ENCODE data around the gene TEX50. TPM values are rescaled to one million over a fixed set of nuclear protein-coding genes. Genes with fewer than 3 reads are reported as not detected.

Gene TEX50
- total and polyA plus RNA-seq, 2 experiments from 2014 or later: not detected

- no peak for TF ChIP-seq ZNF462 (CRISPR knock-in tag; IDR thresholded peaks at IDR 0.05)
- TF ChIP-seq, protein P1, sequence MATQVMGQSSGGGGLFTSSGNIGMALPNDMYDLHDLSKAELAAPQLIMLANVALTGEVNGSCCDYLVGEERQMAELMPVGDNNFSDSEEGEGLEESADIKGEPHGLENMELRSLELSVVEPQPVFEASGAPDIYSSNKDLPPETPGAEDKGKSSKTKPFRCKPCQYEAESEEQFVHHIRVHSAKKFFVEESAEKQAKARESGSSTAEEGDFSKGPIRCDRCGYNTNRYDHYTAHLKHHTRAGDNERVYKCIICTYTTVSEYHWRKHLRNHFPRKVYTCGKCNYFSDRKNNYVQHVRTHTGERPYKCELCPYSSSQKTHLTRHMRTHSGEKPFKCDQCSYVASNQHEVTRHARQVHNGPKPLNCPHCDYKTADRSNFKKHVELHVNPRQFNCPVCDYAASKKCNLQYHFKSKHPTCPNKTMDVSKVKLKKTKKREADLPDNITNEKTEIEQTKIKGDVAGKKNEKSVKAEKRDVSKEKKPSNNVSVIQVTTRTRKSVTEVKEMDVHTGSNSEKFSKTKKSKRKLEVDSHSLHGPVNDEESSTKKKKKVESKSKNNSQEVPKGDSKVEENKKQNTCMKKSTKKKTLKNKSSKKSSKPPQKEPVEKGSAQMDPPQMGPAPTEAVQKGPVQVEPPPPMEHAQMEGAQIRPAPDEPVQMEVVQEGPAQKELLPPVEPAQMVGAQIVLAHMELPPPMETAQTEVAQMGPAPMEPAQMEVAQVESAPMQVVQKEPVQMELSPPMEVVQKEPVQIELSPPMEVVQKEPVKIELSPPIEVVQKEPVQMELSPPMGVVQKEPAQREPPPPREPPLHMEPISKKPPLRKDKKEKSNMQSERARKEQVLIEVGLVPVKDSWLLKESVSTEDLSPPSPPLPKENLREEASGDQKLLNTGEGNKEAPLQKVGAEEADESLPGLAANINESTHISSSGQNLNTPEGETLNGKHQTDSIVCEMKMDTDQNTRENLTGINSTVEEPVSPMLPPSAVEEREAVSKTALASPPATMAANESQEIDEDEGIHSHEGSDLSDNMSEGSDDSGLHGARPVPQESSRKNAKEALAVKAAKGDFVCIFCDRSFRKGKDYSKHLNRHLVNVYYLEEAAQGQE (IDR thresholded peaks at IDR 0.05; ENCODE audit: unreplicated experiment): no peak
- no peak for TF ChIP-seq ZNF114 (CRISPR knock-in tag; IDR thresholded peaks at IDR 0.05)
- TF ChIP-seq JUNB (IDR thresholded peaks at IDR 0.05; ENCODE audit: unreplicated experiment): no peak
- TF ChIP-seq EZH2 (IDR thresholded peaks at IDR 0.05; ENCODE audit: low read depth, unreplicated experiment): no peak
- TF ChIP-seq CREB1 (CRISPR knock-in tag; IDR thresholded peaks at IDR 0.05; ENCODE audit: low read depth): no peak
These were observed 26.6 kb downstream of the TEX50 start (continued) for GRCh38 chr1:173661763-173662162.
